ENCODE data around the gene MYORG. TPM values are rescaled to one million over a fixed set of nuclear protein-coding genes. Genes with fewer than 3 reads are reported as not detected.

Gene MYORG
- total and polyA plus RNA-seq, 12 donors, result 1.1 to 33.8 (median 14.5) TPM

DNA sequence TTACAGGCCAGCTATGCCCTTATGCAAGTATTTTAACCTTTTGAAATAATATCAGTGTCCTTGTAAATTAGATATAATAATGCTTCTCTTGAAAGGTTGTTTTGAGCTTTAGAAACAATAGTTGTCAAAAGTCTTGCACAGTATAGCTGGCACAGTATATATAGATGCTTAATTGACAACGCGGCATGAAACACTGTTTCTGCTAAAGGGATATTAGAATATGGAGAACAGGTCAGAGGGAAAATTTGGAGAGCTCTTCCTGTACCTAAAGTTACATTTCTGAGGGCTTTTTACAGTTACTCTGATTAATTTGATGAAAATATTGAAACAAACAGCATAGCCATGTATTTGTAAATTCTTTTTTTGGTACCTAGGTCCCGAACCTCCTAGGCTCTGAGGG, 42.9 kb downstream of the MYORG start:
- TF ChIP-seq POLR2A (IDR thresholded peaks at IDR 0.05) (no peak), CTCF (IDR thresholded peaks at IDR 0.05) (no peak)
- Histone ChIP-seq H3K4me3 (no peak overlapping the region), H3K27me3 (no peaks in the 10 kb centered on the region), H3K9me3 (replicated peaks in 1 of 3) (no peaks in the 10 kb centered on the region), H3K27ac (no peak overlapping the region), H3K36me3 (replicated peaks in 1 of 2) (peaks cover 0 to 1% of the 10 kb centered on the region in 2 donors), H3K4me1 (replicated peaks in 1 of 2) (peaks cover 0 to 11% of the 10 kb centered on the region in 2 donors)
- intact Hi-C loops (cut with DNase I), result loop anchor here (2.0 to 10.0 kb wide), 2 partner anchors 45 to 271 kb away; no protein-coding TSS in a partner anchor
- 50 to 82% (median 74%) methylated on average over 3 of the region's 3 CpGs for WGBS, 4 donors
- DNase-seq, result no peak

DNA sequence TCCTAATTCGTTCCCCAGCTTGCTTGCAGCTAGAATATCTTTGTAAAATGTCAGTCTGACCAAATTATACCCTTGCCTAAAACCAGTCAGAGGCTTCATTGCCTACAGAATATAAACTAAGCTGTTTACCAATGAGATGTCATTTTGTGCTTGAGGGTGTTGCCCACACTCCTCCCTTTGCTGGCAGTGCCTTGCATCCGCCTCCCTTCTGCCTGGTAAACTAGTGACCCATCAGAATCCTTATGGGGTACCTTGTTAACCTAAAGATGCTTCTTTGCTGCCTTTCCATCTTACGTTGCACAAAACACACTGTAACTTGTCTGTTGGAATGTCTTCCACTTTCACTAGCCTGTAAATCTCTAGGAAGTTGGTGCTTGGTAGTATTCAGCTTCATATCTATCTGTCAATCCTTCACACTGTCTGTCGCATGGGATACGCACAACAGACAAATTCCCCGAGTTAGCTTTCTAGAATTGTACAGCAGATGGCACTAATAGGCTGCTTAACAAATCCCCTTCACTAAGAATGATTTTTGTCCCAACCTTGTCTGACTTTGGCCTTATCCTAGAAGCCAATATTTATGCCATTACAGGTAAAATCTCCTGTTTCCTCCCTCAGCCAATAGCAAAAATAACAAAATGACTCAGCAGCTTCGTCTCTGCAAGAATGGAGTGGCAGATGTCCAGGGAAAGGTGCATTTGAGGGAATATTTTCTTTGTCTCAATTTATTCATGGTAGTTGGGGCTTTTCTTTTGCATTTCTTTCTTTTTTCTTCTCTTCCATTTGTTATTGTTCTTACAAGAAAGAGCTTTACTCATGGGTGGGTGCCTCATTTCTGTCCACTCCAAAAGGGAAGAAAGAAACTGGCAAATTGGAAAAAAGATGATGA, 44.4 kb downstream of the MYORG start:
- Histone ChIP-seq H3K9me3 (replicated peaks in 1 of 3) (no peaks in the 10 kb centered on the region), H3K36me3 (replicated peaks in 1 of 2) (no peaks in the 10 kb centered on the region), H3K4me1 (replicated peaks in 1 of 2) (peaks cover 8 to 18% of the 10 kb centered on the region in 2 donors), H3K4me3 (no peak overlapping the region), H3K27me3 (no peaks in the 10 kb centered on the region), H3K27ac (no peak overlapping the region)
- intact Hi-C loops (cut with DNase I), result loop anchor here (2.0 to 10.0 kb wide), 2 partner anchors 46 to 272 kb away; no protein-coding TSS in a partner anchor
- WGBS, 4 donors, result 27 to 39% (median 34%) methylated on average over 7 of the region's 7 CpGs
- peak in 2 of 7 donors; percentile 32 to 49 for DNase-seq
- TF ChIP-seq POLR2A (IDR thresholded peaks at IDR 0.05), result no peak
- TF ChIP-seq CTCF (IDR thresholded peaks at IDR 0.05), result peak; percentile 36 to 81 (median 74)

DNA sequence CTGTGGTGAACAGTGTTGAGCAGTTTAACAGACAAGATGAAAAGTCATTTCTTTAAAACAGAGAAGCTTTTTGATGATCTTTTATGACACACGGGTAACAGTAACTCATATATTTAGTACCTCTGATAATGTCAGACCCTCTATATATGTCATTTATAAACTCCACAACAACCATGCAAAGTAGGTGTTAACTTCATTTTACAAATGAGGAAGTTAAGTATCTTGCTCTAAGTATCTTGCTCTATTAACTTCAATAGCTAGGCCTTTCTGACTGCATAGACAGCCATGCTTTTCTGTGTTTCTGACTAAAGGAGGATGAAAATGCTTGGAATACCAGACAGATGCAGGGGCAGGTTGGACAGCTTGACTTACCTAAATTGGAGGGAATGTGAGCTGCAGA, 45.5 kb downstream of the MYORG start:
- 68 to 85% (median 73%) methylated on average over 1 of the region's 1 CpG for WGBS, 4 donors
- peaks cover 8 to 18% of the 10 kb centered on the region in 2 donors for H3K4me1 ChIP-seq (replicated peaks in 1 of 2)
- no peaks in the 10 kb centered on the region for H3K27me3 ChIP-seq
- H3K27ac ChIP-seq, result no peak overlapping the region
- no peak overlapping the region for H3K4me3 ChIP-seq
- DNase-seq, result no peak
- H3K36me3 ChIP-seq (replicated peaks in 1 of 2), result no peaks in the 10 kb centered on the region
- intact Hi-C loops (cut with DNase I), result loop anchor here in 1 of 2 donors (10.0 kb wide), 1 partner anchor 274 kb away; no protein-coding TSS in a partner anchor
- TF ChIP-seq POLR2A (IDR thresholded peaks at IDR 0.05) (no peak), CTCF (IDR thresholded peaks at IDR 0.05) (no peak)
- no peaks in the 10 kb centered on the region for H3K9me3 ChIP-seq (replicated peaks in 1 of 3)

GRCh38 chr9:34328987-34329832, 47.5 kb downstream of the MYORG start, which contains the start of the genes KIF24 and NUDT2:
KIF24 (minus strand) TSS chr9:34329268; CDS start chr9:34311346, 17,922 bp downstream.
NUDT2 (plus strand) TSS chr9:34329569; CDS start chr9:34339040, 9,471 bp downstream.
- Histone ChIP-seq H3K36me3 (replicated peaks in 1 of 2) (no peaks in the 10 kb centered on the region), H3K9me3 (replicated peaks in 1 of 3) (no peaks in the 10 kb centered on the region), H3K4me3 (peak within 1 kb of the TSS; percentile 36 to 85 (median 67)), H3K27me3 (no peaks in the 10 kb centered on the region), H3K4me1 (replicated peaks in 1 of 2) (peaks cover 8 to 18% of the 10 kb centered on the region in 2 donors), H3K27ac (peak within 1 kb of the TSS; percentile 55 to 94 (median 92))
- peak; percentile 98 to 100 (median 99) for DNase-seq
- TF ChIP-seq CTCF (IDR thresholded peaks at IDR 0.05) (no peak), POLR2A (IDR thresholded peaks at IDR 0.05) (peak; percentile 56 to 91)
- intact Hi-C loops (cut with DNase I), result no loop called here
- 0 to 1% (median 1%) methylated on average over 29 to 64 of the region's 64 CpGs for WGBS, 4 donors
